Stimulated activated naive CD8-positive, alpha-beta T cell treated with anti-CD3 and anti-CD28 coated beads, Interleukin-15, Interleukin-2, amounts not matched to agents 100 ng/mL and 50 ng/mL, for 24 hours (primary cell): ENCODE data around the gene PMAIP1.

ENCODE experiments used
- H3K27ac Mint-ChIP-seq: one replicate; pipeline ENCODE4 v1.8.0; 2021; ENCODE audit warnings: mild to moderate bottlenecking, mixed read lengths
- H3K27me3 Mint-ChIP-seq: one replicate; pipeline ENCODE4 v1.8.0; 2021; ENCODE audit warnings: mixed read lengths
- H3K36me3 Mint-ChIP-seq: one replicate; pipeline ENCODE4 v1.8.0; 2021; ENCODE audit warnings: low read depth, mixed read lengths
- H3K4me1 Mint-ChIP-seq: one replicate; pipeline ENCODE4 v1.8.0; 2021; ENCODE audit warnings: low read depth, mixed read lengths
- H3K4me3 Mint-ChIP-seq: one replicate; pipeline ENCODE4 v1.8.0; 2021; ENCODE audit warnings: mild to moderate bottlenecking, mixed read lengths
- H3K9me3 Mint-ChIP-seq: one replicate; pipeline ENCODE4 v1.8.0; 2021; ENCODE audit warnings: mixed read lengths

The PMAIP1 gene

DNA sequence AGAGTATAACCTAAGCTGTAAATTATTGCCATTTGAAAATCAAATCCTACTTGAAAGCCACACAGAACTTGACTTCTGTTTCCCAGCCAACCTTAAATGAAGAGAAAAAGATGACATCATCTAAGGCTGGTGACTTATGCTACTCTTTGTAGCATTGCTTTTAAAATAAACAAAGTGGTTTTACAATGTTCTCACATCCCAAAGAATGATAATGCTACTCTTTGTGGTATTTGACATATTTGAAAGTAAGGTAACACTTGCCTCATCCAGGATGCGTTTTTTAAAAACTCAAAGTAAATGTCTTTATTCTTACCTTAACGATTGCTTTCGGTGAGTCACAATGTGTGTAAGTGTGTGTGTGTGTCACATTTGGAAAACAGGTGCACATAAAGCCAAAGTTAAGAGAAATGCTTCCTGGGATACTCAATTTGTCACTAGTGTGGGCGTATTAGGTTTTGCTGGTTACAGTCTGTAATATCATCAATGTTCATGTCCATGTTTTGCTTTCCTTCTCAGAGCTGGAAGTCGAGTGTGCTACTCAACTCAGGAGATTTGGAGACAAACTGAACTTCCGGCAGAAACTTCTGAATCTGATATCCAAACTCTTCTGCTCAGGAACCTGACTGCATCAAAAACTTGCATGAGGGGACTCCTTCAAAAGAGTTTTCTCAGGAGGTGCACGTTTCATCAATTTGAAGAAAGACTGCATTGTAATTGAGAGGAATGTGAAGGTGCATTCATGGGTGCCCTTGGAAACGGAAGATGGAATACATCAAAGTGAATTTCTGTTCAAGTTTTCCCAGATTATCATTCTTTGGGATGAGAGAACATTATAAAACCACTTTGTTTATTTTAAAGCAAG is 2.6 kb downstream of the PMAIP1 start:
- H3K27me3 Mint-ChIP-seq = no peaks in the 10 kb centered on the region
- peaks cover 72% of the 10 kb centered on the region for H3K4me1 Mint-ChIP-seq
- no peaks in the 10 kb centered on the region for H3K9me3 Mint-ChIP-seq
- peaks cover 42% of the 10 kb centered on the region for H3K36me3 Mint-ChIP-seq
- H3K27ac Mint-ChIP-seq = peak overlapping the region; percentile 84
- H3K4me3 Mint-ChIP-seq = peak overlapping the region; percentile 96

- Mint-ChIP-seq H3K36me3 (peaks cover 42% of the 10 kb centered on the region), H3K27ac (peak overlapping the region; percentile 84), H3K27me3 (no peaks in the 10 kb centered on the region), H3K4me3 (peak overlapping the region; percentile 96), H3K4me1 (peaks cover 79% of the 10 kb centered on the region), H3K9me3 (no peaks in the 10 kb centered on the region)
Observed at GRCh38 chr18:59902993-59903610, 3.3 kb downstream of the PMAIP1 start.

GRCh38 chr18:59904011-59904601 is 4.3 kb downstream of the PMAIP1 start:
- Mint-ChIP-seq H3K36me3 (peaks cover 42% of the 10 kb centered on the region), H3K4me3 (peak overlapping the region; percentile 73), H3K9me3 (no peaks in the 10 kb centered on the region), H3K27ac (peak overlapping the region; percentile 88), H3K4me1 (peaks cover 80% of the 10 kb centered on the region), H3K27me3 (no peaks in the 10 kb centered on the region)

- Mint-ChIP-seq H3K9me3 (no peaks in the 10 kb centered on the region), H3K36me3 (peaks cover 40% of the 10 kb centered on the region), H3K4me1 (peaks cover 81% of the 10 kb centered on the region), H3K27ac (no peak overlapping the region), H3K27me3 (no peaks in the 10 kb centered on the region), H3K4me3 (no peak overlapping the region)
Observed at GRCh38 chr18:59905686-59906091, 5.9 kb downstream of the PMAIP1 start.

- H3K27ac Mint-ChIP-seq = peak overlapping the region; percentile 59
- H3K27me3 Mint-ChIP-seq = no peaks in the 10 kb centered on the region
- H3K9me3 Mint-ChIP-seq = no peaks in the 10 kb centered on the region
- H3K4me3 Mint-ChIP-seq = peak overlapping the region; percentile 33
- H3K4me1 Mint-ChIP-seq = peaks cover 85% of the 10 kb centered on the region
- H3K36me3 Mint-ChIP-seq = peaks cover 35% of the 10 kb centered on the region
Observed at GRCh38 chr18:59906203-59906602, 6.4 kb downstream of the PMAIP1 start.

GRCh38 chr18:59907172-59907571 is 7.4 kb downstream of the PMAIP1 start:
- peak overlapping the region; percentile 59 for H3K27ac Mint-ChIP-seq
- H3K4me1 Mint-ChIP-seq = peaks cover 82% of the 10 kb centered on the region
- H3K9me3 Mint-ChIP-seq = no peaks in the 10 kb centered on the region
- H3K4me3 Mint-ChIP-seq = peak overlapping the region; percentile 47
- H3K36me3 Mint-ChIP-seq = peaks cover 25% of the 10 kb centered on the region
- no peaks in the 10 kb centered on the region for H3K27me3 Mint-ChIP-seq

GRCh38 chr18:59907660-59908059 is 7.9 kb downstream of the PMAIP1 start:
- Mint-ChIP-seq H3K27me3 (no peaks in the 10 kb centered on the region), H3K27ac (peak overlapping the region; percentile 59), H3K4me1 (peaks cover 77% of the 10 kb centered on the region), H3K9me3 (no peaks in the 10 kb centered on the region), H3K4me3 (no peak overlapping the region), H3K36me3 (peaks cover 20% of the 10 kb centered on the region)

- H3K9me3 Mint-ChIP-seq = no peaks in the 10 kb centered on the region
- H3K27ac Mint-ChIP-seq = peak overlapping the region; percentile 47
- peaks cover 13% of the 10 kb centered on the region for H3K36me3 Mint-ChIP-seq
- H3K4me3 Mint-ChIP-seq = no peak overlapping the region
- no peaks in the 10 kb centered on the region for H3K27me3 Mint-ChIP-seq
- peaks cover 67% of the 10 kb centered on the region for H3K4me1 Mint-ChIP-seq
Observed at GRCh38 chr18:59908799-59909198, 9.0 kb downstream of the PMAIP1 start.

- Mint-ChIP-seq H3K4me3 (no peak overlapping the region), H3K27me3 (no peaks in the 10 kb centered on the region), H3K36me3 (peaks cover 6% of the 10 kb centered on the region), H3K9me3 (no peaks in the 10 kb centered on the region), H3K4me1 (peaks cover 60% of the 10 kb centered on the region), H3K27ac (peak overlapping the region; percentile 65)
Observed at GRCh38 chr18:59909289-59910036, 9.7 kb downstream of the PMAIP1 start.

GRCh38 chr18:59910967-59911366 is 11.2 kb downstream of the PMAIP1 start:
- peaks cover 45% of the 10 kb centered on the region for H3K4me1 Mint-ChIP-seq
- H3K9me3 Mint-ChIP-seq = no peaks in the 10 kb centered on the region
- H3K4me3 Mint-ChIP-seq = no peak overlapping the region
- H3K27me3 Mint-ChIP-seq = no peaks in the 10 kb centered on the region
- no peak overlapping the region for H3K27ac Mint-ChIP-seq
- no peaks in the 10 kb centered on the region for H3K36me3 Mint-ChIP-seq

DNA sequence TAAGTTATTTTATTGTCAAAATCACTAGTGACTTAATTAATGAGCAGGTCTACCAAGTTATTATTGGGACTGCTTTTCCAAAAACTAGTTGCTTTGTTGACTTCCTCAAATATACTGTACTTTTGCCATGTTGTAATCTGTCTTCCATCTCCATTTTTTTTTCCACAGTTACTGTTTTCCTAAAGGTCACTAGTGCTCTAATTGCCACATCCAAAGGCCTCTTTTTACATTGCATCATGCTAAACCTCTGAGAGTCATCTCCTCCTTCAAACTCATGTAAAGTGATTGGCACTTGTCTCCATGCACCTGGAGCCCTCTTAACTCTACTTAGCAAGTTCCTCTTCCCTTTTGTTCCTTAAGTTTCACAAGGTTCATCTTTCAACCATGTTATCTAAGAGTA is 11.8 kb downstream of the PMAIP1 start:
- H3K27me3 Mint-ChIP-seq = no peaks in the 10 kb centered on the region
- no peak overlapping the region for H3K4me3 Mint-ChIP-seq
- no peaks in the 10 kb centered on the region for H3K36me3 Mint-ChIP-seq
- peaks cover 39% of the 10 kb centered on the region for H3K4me1 Mint-ChIP-seq
- no peaks in the 10 kb centered on the region for H3K9me3 Mint-ChIP-seq
- H3K27ac Mint-ChIP-seq = no peak overlapping the region

GRCh38 chr18:59912007-59912550 is 12.3 kb downstream of the PMAIP1 start:
- H3K36me3 Mint-ChIP-seq = no peaks in the 10 kb centered on the region

GRCh38 chr18:59915606-59916005 is 15.8 kb downstream of the PMAIP1 start:
- no peak overlapping the region for H3K27ac Mint-ChIP-seq
- no peak overlapping the region for H3K4me3 Mint-ChIP-seq
- H3K4me1 Mint-ChIP-seq = peaks cover 25% of the 10 kb centered on the region
- H3K36me3 Mint-ChIP-seq = no peaks in the 10 kb centered on the region
- H3K27me3 Mint-ChIP-seq = no peaks in the 10 kb centered on the region
- no peaks in the 10 kb centered on the region for H3K9me3 Mint-ChIP-seq

More at GRCh38 chr18:59912007-59912550, 12.3 kb downstream of the PMAIP1 start:
- Mint-ChIP-seq H3K27me3 (no peaks in the 10 kb centered on the region), H3K4me3 (no peak overlapping the region), H3K27ac (no peak overlapping the region), H3K9me3 (no peaks in the 10 kb centered on the region), H3K4me1 (peaks cover 34% of the 10 kb centered on the region)

DNA sequence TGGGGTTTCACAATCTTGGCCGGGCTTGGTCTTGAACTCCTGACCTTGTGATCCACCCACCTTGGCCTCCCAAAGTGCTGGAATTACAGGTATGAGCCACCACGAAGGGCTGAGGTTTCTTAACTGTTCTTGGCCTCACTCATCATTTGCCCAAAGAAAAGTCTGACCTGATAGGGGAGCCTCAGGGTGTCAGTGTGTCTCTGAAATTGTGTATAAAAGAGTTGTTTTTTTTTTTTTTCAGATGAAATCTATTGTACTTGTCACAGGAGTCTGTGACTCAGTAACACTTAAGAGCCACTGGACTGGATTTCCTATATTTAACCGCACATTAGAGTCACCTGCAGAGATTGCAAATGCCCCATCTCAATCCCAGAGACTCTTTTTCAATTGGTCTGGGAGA is 16.9 kb downstream of the PMAIP1 start:
- H3K27me3 Mint-ChIP-seq = no peaks in the 10 kb centered on the region
- H3K4me1 Mint-ChIP-seq = peaks cover 27% of the 10 kb centered on the region
- H3K36me3 Mint-ChIP-seq = no peaks in the 10 kb centered on the region
- H3K4me3 Mint-ChIP-seq = no peak overlapping the region
- H3K27ac Mint-ChIP-seq = no peak overlapping the region
- no peaks in the 10 kb centered on the region for H3K9me3 Mint-ChIP-seq
